ENCODE results near the gene THEMIS2. TPM values are rescaled to one million over a fixed set of nuclear protein-coding genes. Genes with fewer than 3 reads are reported as not detected.
A peak's percentile ranks its signal among the peaks of the same experiment; 100 is the strongest.

The THEMIS2 gene
- total and polyA plus RNA-seq, 10 of the 15 experiments (the other 5 are each of a cell fraction or from before 2014, with no cell fraction given) = 9.1 to 114 (median 38.3) TPM

DNA sequence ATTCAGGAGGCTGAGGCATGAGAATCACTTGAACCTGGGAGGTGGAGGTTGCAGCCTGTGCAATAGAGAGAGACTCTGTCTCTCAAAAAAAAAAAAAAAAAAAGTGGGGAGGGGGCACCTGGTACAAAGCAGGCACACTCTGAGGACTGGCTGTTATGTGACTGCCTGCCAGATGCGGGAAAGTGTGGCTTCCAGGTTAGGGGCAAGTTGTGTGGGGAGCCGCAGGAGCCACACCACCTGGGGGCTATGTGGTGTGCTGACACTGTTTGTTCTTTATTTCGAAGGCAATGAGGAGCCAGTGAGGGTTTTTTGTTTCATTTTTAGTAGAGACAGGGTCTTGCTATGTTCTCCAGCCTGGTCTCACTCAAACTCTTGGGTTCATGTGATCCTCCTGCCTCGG lies 5.7 kb downstream of the THEMIS2 start:
- H3K4me2 ChIP-seq (ENCODE audit: control insufficient read depth, insufficient read depth) = 0 out of 2 replicates have a peak overlapping the region, but pooled peaks have one; percentile 8
- no peak overlapping the region for H2AFZ ChIP-seq (ENCODE audit: control insufficient read depth, low read depth, low read length)
- ChIA-PET SMC1A (ENCODE audit: uncharacterized antibody, unreplicated experiment) (interaction anchor here (1.9 to 2.6 kb wide), 2 partner anchors 9 to 13 kb away, joined by 19 to 22 read pairs; no protein-coding TSS in a partner anchor), RAD21 (ENCODE audit: unreplicated experiment) (interaction anchor here (1.0 to 1.4 kb wide), 3 partner anchors 12 to 16 kb away, joined by 3 read pairs; no protein-coding TSS in a partner anchor), CTCF (interaction anchor here (1.1 to 2.0 kb wide), 2 partner anchors 9 to 209 kb away, joined by 3 to 8 read pairs; no protein-coding TSS in a partner anchor), POLR2A (interaction anchor here (1.3 to 6.0 kb wide), 4 partner anchors 9 to 18 kb away, joined by 3 to 63 read pairs (median 9); no protein-coding TSS in a partner anchor)
- H3K27me3 ChIP-seq (replicated peaks in 1 of 2; ENCODE audit: control insufficient read depth in 2 of 2, insufficient read depth in 2 of 2, low read length in 1 of 2) = no peaks in the 10 kb centered on the region
- 43% methylated on average over 4 of the region's 4 CpGs for WGBS (ENCODE audit: insufficient coverage, insufficient replicate concordance, low lambda C conversion rate, missing lambda C conversion rate)
- H3K27ac ChIP-seq (ENCODE audit: control insufficient read depth, insufficient read depth) = no peak overlapping the region
- H3K4me3 ChIP-seq = no peak overlapping the region
- BruUV-seq (replicated peaks) = no TSS peak
- peaks cover 48% of the 10 kb centered on the region for H3K79me2 ChIP-seq (ENCODE audit: control insufficient read depth, insufficient read depth, low read length)
- peaks cover 31% of the 10 kb centered on the region for H3K4me1 ChIP-seq (ENCODE audit: control insufficient read depth, insufficient read depth, low read length)
- in situ Hi-C loops (cut with MboI) (no loop called here), intact Hi-C loops (cut with micrococcal nuclease; ENCODE audit: unreplicated experiment) (loop anchor here (10.0 kb wide), 1 partner anchor 367 kb away; no protein-coding TSS in a partner anchor)
- no peaks in the 10 kb centered on the region for H3K9me3 ChIP-seq (replicated peaks; ENCODE audit: control insufficient read depth, insufficient read depth, low read length)
- H4K20me1 ChIP-seq (ENCODE audit: control insufficient read depth, insufficient read depth) = no peaks in the 10 kb centered on the region
- no peak overlapping the region for H3K9ac ChIP-seq (ENCODE audit: control insufficient read depth, insufficient read depth, low read length)
- DNase-seq (ENCODE audit: low read depth, low spot score) = no peak
- no peak for FAIRE-seq
- no peak for ATAC-seq
- peaks cover 8 to 22% of the 10 kb centered on the region in 2 experiments for H3K36me3 ChIP-seq (ENCODE audit: control insufficient read depth in 2 of 2, insufficient read depth in 2 of 2, low read length in 1 of 2)
- peak in 1 of 2 experiments; percentile 57; a peak in 1 of 4 replicates for TF ChIP-seq IKZF2 (IDR thresholded peaks at IDR 0.05)
- no peak for TF ChIP-seq ZNF217 (IDR thresholded peaks at IDR 0.05)
- 0 out of 4 replicates have a peak, but pooled peaks of 1 of the 2 experiments have one; percentile 19 for TF ChIP-seq BHLHE40 (IDR thresholded peaks at IDR 0.05; ENCODE audit: borderline replicate concordance in 1 of 2, low read depth in 2 of 2, low read length in 1 of 2)
- TF ChIP-seq IRF5 (IDR thresholded peaks at IDR 0.05; ENCODE audit: borderline replicate concordance) = 0 out of 2 replicates have a peak, but pooled peaks have one; percentile 25
- TF ChIP-seq SPI1 (IDR thresholded peaks at IDR 0.05; ENCODE audit: borderline replicate concordance, insufficient read depth, low read depth, low read length) = no peak
- TF ChIP-seq, protein P1, sequence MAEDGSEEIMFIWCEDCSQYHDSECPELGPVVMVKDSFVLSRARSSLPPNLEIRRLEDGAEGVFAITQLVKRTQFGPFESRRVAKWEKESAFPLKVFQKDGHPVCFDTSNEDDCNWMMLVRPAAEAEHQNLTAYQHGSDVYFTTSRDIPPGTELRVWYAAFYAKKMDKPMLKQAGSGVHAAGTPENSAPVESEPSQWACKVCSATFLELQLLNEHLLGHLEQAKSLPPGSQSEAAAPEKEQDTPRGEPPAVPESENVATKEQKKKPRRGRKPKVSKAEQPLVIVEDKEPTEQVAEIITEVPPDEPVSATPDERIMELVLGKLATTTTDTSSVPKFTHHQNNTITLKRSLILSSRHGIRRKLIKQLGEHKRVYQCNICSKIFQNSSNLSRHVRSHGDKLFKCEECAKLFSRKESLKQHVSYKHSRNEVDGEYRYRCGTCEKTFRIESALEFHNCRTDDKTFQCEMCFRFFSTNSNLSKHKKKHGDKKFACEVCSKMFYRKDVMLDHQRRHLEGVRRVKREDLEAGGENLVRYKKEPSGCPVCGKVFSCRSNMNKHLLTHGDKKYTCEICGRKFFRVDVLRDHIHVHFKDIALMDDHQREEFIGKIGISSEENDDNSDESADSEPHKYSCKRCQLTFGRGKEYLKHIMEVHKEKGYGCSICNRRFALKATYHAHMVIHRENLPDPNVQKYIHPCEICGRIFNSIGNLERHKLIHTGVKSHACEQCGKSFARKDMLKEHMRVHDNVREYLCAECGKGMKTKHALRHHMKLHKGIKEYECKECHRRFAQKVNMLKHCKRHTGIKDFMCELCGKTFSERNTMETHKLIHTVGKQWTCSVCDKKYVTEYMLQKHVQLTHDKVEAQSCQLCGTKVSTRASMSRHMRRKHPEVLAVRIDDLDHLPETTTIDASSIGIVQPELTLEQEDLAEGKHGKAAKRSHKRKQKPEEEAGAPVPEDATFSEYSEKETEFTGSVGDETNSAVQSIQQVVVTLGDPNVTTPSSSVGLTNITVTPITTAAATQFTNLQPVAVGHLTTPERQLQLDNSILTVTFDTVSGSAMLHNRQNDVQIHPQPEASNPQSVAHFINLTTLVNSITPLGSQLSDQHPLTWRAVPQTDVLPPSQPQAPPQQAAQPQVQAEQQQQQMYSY (CRISPR knock-in tag; IDR thresholded peaks at IDR 0.05) = no peak
- no peak for TF ChIP-seq MXI1 (IDR thresholded peaks at IDR 0.05; ENCODE audit: low read depth, low read length)
- no peak for TF ChIP-seq RCOR1 (conservative IDR thresholded peaks at IDR 0.05; ENCODE audit: low read depth, low read length)
- 0 out of 2 replicates have a peak, but pooled peaks have one; percentile 48 for TF ChIP-seq TCF12 (IDR thresholded peaks at IDR 0.05; ENCODE audit: low read depth, low read length)
- no peak for TF ChIP-seq CHD2 (IDR thresholded peaks at IDR 0.05; ENCODE audit: borderline replicate concordance, low read depth, low read length)
- no peak for TF ChIP-seq NR2C1 (IDR thresholded peaks at IDR 0.05)
- TF ChIP-seq POLR2AphosphoS5 (IDR thresholded peaks at IDR 0.05; ENCODE audit: low read length) = peak; percentile 39; the same call in 1 of the 2 replicates
- TF ChIP-seq ZNF384 (IDR thresholded peaks at IDR 0.05; ENCODE audit: borderline replicate concordance, low read depth, low read length) = peak; percentile 39; the same call in 1 of the 2 replicates
- TF ChIP-seq, protein P2, sequence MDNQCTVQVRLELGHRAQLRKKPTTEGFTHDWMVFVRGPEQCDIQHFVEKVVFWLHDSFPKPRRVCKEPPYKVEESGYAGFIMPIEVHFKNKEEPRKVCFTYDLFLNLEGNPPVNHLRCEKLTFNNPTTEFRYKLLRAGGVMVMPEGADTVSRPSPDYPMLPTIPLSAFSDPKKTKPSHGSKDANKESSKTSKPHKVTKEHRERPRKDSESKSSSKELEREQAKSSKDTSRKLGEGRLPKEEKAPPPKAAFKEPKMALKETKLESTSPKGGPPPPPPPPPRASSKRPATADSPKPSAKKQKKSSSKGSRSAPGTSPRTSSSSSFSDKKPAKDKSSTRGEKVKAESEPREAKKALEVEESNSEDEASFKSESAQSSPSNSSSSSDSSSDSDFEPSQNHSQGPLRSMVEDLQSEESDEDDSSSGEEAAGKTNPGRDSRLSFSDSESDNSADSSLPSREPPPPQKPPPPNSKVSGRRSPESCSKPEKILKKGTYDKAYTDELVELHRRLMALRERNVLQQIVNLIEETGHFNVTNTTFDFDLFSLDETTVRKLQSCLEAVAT (IDR thresholded peaks at IDR 0.05) = 0 out of 2 replicates have a peak, but pooled peaks have one; percentile 9
- no peak for TF ChIP-seq ZBED1 (IDR thresholded peaks at IDR 0.05; ENCODE audit: borderline replicate concordance)
- TF ChIP-seq NR2F1 (conservative IDR thresholded peaks at IDR 0.05) = no peak
- TF ChIP-seq NBN (IDR thresholded peaks at IDR 0.05) = 0 out of 2 replicates have a peak, but pooled peaks have one; percentile 19
- no peak for TF ChIP-seq FOXM1 (IDR thresholded peaks at IDR 0.05; ENCODE audit: low read depth, low read length)
- no peak for TF ChIP-seq SMARCA5 (IDR thresholded peaks at IDR 0.05)

All from GM12878 (cell line).